ENCODE measurements around the gene CBX4. TPM values are rescaled to one million over a fixed set of nuclear protein-coding genes. Genes with fewer than 3 reads are reported as not detected.
A peak's percentile ranks its signal among the peaks of the same experiment; 100 is the strongest.

Gene CBX4
- total and polyA plus RNA-seq, 2 of the 13 experiments (the other 11 are each of a cell fraction or from before 2014, with no cell fraction given) = 25.8 to 50.8 TPM

DNA sequence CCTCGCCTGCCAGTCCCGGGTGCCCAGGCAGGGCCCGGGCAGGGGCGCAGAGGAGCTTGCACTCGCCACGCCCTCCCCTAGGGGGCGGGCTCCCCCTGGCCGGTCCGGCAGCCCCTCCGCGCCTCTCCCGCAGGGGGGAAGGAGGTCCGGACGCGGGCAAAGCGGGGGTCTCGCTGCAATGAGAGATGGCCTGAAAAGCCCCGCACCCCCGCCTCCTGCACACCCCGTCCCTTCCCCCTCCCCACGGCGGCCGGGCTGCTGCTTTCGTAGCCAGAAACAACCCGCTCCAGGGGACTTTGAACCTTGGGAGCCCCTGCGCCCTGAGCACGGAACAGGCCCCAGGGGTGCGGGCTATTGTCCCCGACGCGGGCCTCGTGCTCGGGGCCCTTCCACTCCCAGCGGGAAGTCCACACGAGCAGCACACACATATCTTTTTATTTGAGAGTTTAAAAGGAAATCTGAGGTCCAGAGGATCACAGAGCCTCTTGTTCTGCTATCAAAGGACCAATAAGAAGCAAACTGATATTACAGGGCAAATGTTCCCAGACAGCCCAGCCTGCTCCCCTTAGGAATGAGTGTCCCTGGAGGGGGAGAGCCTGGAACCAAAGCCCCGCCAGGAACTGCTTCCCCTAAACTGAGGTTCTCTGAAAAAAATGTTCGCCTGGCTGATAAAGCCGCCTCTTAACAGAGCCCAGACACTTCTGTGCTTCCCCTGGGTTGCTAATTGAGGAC, 5.8 kb upstream of the CBX4 start (continued):
- TF ChIP-seq, protein P1, sequence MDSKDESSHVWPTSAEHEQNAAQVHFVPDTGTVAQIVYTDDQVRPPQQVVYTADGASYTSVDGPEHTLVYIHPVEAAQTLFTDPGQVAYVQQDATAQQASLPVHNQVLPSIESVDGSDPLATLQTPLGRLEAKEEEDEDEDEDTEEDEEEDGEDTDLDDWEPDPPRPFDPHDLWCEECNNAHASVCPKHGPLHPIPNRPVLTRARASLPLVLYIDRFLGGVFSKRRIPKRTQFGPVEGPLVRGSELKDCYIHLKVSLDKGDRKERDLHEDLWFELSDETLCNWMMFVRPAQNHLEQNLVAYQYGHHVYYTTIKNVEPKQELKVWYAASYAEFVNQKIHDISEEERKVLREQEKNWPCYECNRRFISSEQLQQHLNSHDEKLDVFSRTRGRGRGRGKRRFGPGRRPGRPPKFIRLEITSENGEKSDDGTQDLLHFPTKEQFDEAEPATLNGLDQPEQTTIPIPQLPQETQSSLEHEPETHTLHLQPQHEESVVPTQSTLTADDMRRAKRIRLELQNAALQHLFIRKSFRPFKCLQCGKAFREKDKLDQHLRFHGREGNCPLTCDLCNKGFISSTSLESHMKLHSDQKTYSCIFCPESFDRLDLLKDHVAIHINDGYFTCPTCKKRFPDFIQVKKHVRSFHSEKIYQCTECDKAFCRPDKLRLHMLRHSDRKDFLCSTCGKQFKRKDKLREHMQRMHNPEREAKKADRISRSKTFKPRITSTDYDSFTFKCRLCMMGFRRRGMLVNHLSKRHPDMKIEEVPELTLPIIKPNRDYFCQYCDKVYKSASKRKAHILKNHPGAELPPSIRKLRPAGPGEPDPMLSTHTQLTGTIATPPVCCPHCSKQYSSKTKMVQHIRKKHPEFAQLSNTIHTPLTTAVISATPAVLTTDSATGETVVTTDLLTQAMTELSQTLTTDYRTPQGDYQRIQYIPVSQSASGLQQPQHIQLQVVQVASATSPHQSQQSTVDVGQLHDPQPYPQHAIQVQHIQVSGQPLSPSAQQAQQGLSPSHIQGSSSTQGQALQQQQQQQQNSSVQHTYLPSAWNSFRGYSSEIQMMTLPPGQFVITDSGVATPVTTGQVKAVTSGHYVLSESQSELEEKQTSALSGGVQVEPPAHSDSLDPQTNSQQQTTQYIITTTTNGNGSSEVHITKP (CRISPR knock-in tag; IDR thresholded peaks at IDR 0.05; ENCODE audit: low read depth) = peak; percentile 60; the same call in 1 of the 2 replicates
- no peak; the same call in 1 of the 2 replicates for TF ChIP-seq ZBTB3 (CRISPR knock-in tag; IDR thresholded peaks at IDR 0.05; ENCODE audit: borderline replicate concordance, low read depth)
- TF ChIP-seq NONO (IDR thresholded peaks at IDR 0.05) = no peak
- TF ChIP-seq NONO (CRISPR knock-in tag; conservative IDR thresholded peaks at IDR 0.05) = peak; percentile 42; the same call in 1 of the 2 replicates
- TF ChIP-seq, protein P2, sequence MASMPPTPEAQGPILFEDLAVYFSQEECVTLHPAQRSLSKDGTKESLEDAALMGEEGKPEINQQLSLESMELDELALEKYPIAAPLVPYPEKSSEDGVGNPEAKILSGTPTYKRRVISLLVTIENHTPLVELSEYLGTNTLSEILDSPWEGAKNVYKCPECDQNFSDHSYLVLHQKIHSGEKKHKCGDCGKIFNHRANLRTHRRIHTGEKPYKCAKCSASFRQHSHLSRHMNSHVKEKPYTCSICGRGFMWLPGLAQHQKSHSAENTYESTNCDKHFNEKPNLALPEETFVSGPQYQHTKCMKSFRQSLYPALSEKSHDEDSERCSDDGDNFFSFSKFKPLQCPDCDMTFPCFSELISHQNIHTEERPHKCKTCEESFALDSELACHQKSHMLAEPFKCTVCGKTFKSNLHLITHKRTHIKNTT (CRISPR knock-in tag; IDR thresholded peaks at IDR 0.05) = no peak
- TF ChIP-seq, protein P3, sequence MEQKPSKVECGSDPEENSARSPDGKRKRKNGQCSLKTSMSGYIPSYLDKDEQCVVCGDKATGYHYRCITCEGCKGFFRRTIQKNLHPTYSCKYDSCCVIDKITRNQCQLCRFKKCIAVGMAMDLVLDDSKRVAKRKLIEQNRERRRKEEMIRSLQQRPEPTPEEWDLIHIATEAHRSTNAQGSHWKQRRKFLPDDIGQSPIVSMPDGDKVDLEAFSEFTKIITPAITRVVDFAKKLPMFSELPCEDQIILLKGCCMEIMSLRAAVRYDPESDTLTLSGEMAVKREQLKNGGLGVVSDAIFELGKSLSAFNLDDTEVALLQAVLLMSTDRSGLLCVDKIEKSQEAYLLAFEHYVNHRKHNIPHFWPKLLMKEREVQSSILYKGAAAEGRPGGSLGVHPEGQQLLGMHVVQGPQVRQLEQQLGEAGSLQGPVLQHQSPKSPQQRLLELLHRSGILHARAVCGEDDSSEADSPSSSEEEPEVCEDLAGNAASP (CRISPR knock-in tag; IDR thresholded peaks at IDR 0.05; ENCODE audit: borderline replicate concordance) = peak; percentile 87; the same call in 1 of the 2 replicates
- no peak for TF ChIP-seq ZNF484 (CRISPR knock-in tag; IDR thresholded peaks at IDR 0.05; ENCODE audit: borderline replicate concordance, low read depth)
- TF ChIP-seq NR2F6 (IDR thresholded peaks at IDR 0.05) = no peak
- TF ChIP-seq NR2F6 (CRISPR knock-in tag; IDR thresholded peaks at IDR 0.05) = peak; percentile 71
- TF ChIP-seq ZNF451 (CRISPR knock-in tag; IDR thresholded peaks at IDR 0.05) = peak; percentile 51; the same call in 1 of the 2 replicates
- no peak for TF ChIP-seq ZNF660 (CRISPR knock-in tag; IDR thresholded peaks at IDR 0.05; ENCODE audit: borderline replicate concordance, low read depth)
- peak; percentile 47; the same call in 1 of the 2 replicates for TF ChIP-seq NAIF1 (CRISPR knock-in tag; IDR thresholded peaks at IDR 0.05; ENCODE audit: borderline replicate concordance)
- TF ChIP-seq, protein P4, sequence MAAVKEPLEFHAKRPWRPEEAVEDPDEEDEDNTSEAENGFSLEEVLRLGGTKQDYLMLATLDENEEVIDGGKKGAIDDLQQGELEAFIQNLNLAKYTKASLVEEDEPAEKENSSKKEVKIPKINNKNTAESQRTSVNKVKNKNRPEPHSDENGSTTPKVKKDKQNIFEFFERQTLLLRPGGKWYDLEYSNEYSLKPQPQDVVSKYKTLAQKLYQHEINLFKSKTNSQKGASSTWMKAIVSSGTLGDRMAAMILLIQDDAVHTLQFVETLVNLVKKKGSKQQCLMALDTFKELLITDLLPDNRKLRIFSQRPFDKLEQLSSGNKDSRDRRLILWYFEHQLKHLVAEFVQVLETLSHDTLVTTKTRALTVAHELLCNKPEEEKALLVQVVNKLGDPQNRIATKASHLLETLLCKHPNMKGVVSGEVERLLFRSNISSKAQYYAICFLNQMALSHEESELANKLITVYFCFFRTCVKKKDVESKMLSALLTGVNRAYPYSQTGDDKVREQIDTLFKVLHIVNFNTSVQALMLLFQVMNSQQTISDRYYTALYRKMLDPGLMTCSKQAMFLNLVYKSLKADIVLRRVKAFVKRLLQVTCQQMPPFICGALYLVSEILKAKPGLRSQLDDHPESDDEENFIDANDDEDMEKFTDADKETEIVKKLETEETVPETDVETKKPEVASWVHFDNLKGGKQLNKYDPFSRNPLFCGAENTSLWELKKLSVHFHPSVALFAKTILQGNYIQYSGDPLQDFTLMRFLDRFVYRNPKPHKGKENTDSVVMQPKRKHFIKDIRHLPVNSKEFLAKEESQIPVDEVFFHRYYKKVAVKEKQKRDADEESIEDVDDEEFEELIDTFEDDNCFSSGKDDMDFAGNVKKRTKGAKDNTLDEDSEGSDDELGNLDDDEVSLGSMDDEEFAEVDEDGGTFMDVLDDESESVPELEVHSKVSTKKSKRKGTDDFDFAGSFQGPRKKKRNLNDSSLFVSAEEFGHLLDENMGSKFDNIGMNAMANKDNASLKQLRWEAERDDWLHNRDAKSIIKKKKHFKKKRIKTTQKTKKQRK (IDR thresholded peaks at IDR 0.05; ENCODE audit: low read length) = no peak
- no peak for TF ChIP-seq NR3C1 (CRISPR knock-in tag; IDR thresholded peaks at IDR 0.05)
- no peak for TF ChIP-seq NFIB (CRISPR knock-in tag; IDR thresholded peaks at IDR 0.05; ENCODE audit: borderline replicate concordance)
- TF ChIP-seq, protein P5, sequence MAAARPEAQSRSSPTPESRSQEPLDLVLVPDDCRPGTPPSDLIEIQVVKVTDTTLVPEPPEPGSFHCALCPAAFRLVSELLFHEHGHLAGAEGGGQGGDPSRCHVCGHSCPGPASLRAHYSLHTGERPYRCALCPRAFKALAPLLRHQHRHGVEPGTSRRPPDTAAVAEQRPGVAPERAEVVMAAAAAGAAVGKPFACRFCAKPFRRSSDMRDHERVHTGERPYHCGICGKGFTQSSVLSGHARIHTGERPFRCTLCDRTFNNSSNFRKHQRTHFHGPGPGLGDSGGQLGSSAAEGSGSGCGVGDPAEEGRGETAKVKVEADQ (CRISPR knock-in tag; IDR thresholded peaks at IDR 0.05; ENCODE audit: borderline replicate concordance) = peak; percentile 29; the same call in 1 of the 2 replicates
- no peak for TF ChIP-seq ZNF720 (CRISPR knock-in tag; IDR thresholded peaks at IDR 0.05)
- TF ChIP-seq FIP1L1 (IDR thresholded peaks at IDR 0.05; ENCODE audit: borderline replicate concordance, insufficient read depth, low read depth, low read length) = 0 out of 2 replicates have a peak, but pooled peaks have one; percentile 7
